Measurements from ENCODE around the gene RAD54L. TPM values are rescaled to one million over a fixed set of nuclear protein-coding genes. Genes with fewer than 3 reads are reported as not detected.

The RAD54L gene
- total and polyA plus RNA-seq, 3 donors from 2014 or later = 17.9 to 31.4 (median 24.5) TPM

- H3K27ac ChIP-seq = no peak overlapping the region
- TF ChIP-seq POLR2A (IDR thresholded peaks at IDR 0.05) = no peak
- TF ChIP-seq, protein P1, sequence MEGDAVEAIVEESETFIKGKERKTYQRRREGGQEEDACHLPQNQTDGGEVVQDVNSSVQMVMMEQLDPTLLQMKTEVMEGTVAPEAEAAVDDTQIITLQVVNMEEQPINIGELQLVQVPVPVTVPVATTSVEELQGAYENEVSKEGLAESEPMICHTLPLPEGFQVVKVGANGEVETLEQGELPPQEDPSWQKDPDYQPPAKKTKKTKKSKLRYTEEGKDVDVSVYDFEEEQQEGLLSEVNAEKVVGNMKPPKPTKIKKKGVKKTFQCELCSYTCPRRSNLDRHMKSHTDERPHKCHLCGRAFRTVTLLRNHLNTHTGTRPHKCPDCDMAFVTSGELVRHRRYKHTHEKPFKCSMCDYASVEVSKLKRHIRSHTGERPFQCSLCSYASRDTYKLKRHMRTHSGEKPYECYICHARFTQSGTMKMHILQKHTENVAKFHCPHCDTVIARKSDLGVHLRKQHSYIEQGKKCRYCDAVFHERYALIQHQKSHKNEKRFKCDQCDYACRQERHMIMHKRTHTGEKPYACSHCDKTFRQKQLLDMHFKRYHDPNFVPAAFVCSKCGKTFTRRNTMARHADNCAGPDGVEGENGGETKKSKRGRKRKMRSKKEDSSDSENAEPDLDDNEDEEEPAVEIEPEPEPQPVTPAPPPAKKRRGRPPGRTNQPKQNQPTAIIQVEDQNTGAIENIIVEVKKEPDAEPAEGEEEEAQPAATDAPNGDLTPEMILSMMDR (IDR thresholded peaks at IDR 0.05) = no peak
- H3K4me3 ChIP-seq = no peak overlapping the region
- WGBS, 2 donors = 79% methylated on average over 2 of the region's 2 CpGs
- H3K36me3 ChIP-seq (ENCODE audit: low read depth, missing control alignments) = no peaks in the 10 kb centered on the region
- H3K4me1 ChIP-seq = peaks cover under 1% of the 10 kb centered on the region
- no peak for DNase-seq
- no peaks in the 10 kb centered on the region for H3K27me3 ChIP-seq
- intact Hi-C loops (cut with DNase I; ENCODE audit: low total_unique reads) = no loop called here
- no peaks in the 10 kb centered on the region for H3K9me3 ChIP-seq
Measured at GRCh38 chr1:46211051-46211450, 36.5 kb upstream of the RAD54L start.

GRCh38 chr1:46215504-46215903 lies 32.1 kb upstream of the RAD54L start:
- DNase-seq = no peak
- Histone ChIP-seq H3K4me1 (no peaks in the 10 kb centered on the region), H3K36me3 (ENCODE audit: low read depth, missing control alignments) (no peaks in the 10 kb centered on the region), H3K27ac (no peak overlapping the region), H3K27me3 (no peaks in the 10 kb centered on the region), H3K4me3 (no peak overlapping the region), H3K9me3 (no peaks in the 10 kb centered on the region)
- intact Hi-C loops (cut with DNase I; ENCODE audit: low total_unique reads) = no loop called here
- TF ChIP-seq, protein P1 (IDR thresholded peaks at IDR 0.05) = no peak
- TF ChIP-seq POLR2A (IDR thresholded peaks at IDR 0.05) = no peak

- no peaks in the 10 kb centered on the region for H3K36me3 ChIP-seq (ENCODE audit: low read depth, missing control alignments)
Measured at GRCh38 chr1:46218443-46218842, 29.1 kb upstream of the RAD54L start.

DNA sequence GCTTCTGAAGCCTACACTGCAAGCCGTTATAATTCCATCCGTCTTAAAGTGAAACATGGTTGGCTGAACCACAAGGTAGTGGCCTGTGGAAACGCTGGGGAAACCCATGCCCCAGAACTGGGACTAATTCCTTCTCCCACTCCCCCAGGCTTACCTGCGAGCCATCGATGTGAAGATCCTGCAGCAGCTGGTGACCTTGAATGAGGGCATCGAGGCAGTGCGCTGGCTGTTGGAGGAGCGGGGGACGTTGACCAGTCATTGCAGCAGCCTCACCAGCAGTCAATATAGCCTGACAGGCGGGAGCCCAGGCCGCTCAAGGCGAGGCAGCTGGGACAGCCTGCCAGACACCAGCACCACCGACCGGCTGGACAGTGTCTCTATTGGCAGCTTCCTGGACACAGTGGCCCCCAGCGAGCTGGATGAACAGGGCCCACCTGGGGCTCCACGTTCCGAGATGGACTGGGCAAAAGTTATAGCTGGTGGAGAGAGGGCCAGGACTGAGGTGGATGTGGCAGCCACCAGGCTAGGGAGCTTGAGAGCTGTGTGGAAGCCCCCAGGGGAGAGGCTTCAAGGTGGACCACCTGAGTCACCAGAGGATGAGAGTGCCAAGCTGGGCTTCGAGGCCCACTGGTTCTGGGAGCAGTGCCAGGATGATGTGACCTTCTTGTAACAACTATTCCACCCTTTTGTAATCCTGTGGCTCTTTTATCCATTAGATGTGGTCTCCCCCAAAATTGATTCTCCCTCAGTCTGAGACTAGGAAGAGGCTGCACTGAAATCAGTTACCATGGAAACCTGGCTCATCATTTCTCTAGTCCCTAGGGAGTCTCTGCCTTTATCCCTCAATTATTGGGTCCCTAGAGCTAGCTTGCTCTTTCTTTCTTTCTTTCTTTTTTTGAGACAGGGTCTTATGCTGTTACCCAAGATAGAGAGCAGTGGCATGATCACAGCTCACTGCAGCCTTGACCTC lies 27.7 kb upstream of the RAD54L start:
- DNase-seq = no peak
- Histone ChIP-seq H3K4me1 (no peaks in the 10 kb centered on the region), H3K27ac (no peak overlapping the region), H3K4me3 (no peak overlapping the region), H3K27me3 (no peaks in the 10 kb centered on the region), H3K36me3 (ENCODE audit: low read depth, missing control alignments) (no peaks in the 10 kb centered on the region), H3K9me3 (no peaks in the 10 kb centered on the region)
- intact Hi-C loops (cut with DNase I; ENCODE audit: low total_unique reads) = no loop called here
- no peak for TF ChIP-seq POLR2A (IDR thresholded peaks at IDR 0.05)
- TF ChIP-seq, protein P1 (IDR thresholded peaks at IDR 0.05) = no peak
- WGBS, 2 donors = 69 to 78% methylated on average over 8 to 18 of the region's 18 CpGs

More at GRCh38 chr1:46218443-46218842, 29.1 kb upstream of the RAD54L start:
- intact Hi-C loops (cut with DNase I; ENCODE audit: low total_unique reads) = no loop called here
- TF ChIP-seq, protein P1 (IDR thresholded peaks at IDR 0.05) = no peak
- no peak for TF ChIP-seq POLR2A (IDR thresholded peaks at IDR 0.05)
- H3K4me3 ChIP-seq = no peak overlapping the region
- H3K27me3 ChIP-seq = no peaks in the 10 kb centered on the region
- DNase-seq = no peak
- H3K9me3 ChIP-seq = no peaks in the 10 kb centered on the region
- no peaks in the 10 kb centered on the region for H3K4me1 ChIP-seq
- 91 to 93% methylated on average over 8 of the region's 8 CpGs for WGBS, 2 donors
- no peak overlapping the region for H3K27ac ChIP-seq
